ENCODE data around the gene PLEKHG5.

- TF ChIP-seq CTCF (IDR thresholded peaks at IDR 0.05) (no peak), POLR2A (IDR thresholded peaks at IDR 0.05) (no peak)
Measured at GRCh38 chr1:6500544-6501278, 9.2 kb upstream of the PLEKHG5 start.

All from vagina (tissue), 2 donors.